ENCODE measurements around the gene STK10. TPM values are rescaled to one million over a fixed set of nuclear protein-coding genes. Genes with fewer than 3 reads are reported as not detected.

Gene STK10
- total RNA-seq, 2 experiments from 2014 or later = 91.2 to 92.1 TPM

- ChIA-PET CTCF (no interaction called here), POLR2A (no interaction called here)
Measured at GRCh38 chr5:172194985-172195774, 7.2 kb upstream of the STK10 start.

DNA sequence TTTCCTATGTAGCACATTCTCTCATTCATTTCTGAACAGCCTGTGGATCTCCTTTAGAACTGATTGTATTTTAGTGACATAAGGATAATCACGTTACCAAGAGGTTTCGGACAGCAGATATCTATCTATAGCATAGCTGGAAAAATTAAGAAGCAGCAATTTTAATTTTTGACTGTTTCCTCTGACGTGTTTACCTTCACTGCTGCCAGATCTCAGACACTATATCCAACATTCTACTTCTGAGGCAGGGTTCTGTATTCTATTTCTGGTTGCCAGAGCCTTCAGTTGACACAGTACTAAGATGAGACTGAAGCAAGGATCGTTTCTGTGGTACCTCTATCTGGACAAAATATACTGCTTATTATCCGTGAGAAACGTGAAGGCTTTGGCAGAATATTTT, 5.8 kb upstream of the STK10 start, which contains the start of gene EFCAB9:
TSS of gene EFCAB9 (plus strand) at position 301 of the 400 bp plus-strand sequence. CDS start at position 302, 1 bp downstream.
- POLR2A ChIA-PET = no interaction called here

GRCh38 chr5:172189693-172190296, 1.8 kb upstream of the STK10 start:
- ChIA-PET POLR2A (no interaction called here), CTCF (interaction anchor here (0.5 to 5.9 kb wide), 7 partner anchors 11 to 133 kb away, joined by 3 to 56 read pairs (median 9); no protein-coding TSS in a partner anchor)

More for the DNA sequence above, 5.8 kb upstream of the STK10 start, which contains the start of gene EFCAB9:
- CTCF ChIA-PET = no interaction called here

DNA sequence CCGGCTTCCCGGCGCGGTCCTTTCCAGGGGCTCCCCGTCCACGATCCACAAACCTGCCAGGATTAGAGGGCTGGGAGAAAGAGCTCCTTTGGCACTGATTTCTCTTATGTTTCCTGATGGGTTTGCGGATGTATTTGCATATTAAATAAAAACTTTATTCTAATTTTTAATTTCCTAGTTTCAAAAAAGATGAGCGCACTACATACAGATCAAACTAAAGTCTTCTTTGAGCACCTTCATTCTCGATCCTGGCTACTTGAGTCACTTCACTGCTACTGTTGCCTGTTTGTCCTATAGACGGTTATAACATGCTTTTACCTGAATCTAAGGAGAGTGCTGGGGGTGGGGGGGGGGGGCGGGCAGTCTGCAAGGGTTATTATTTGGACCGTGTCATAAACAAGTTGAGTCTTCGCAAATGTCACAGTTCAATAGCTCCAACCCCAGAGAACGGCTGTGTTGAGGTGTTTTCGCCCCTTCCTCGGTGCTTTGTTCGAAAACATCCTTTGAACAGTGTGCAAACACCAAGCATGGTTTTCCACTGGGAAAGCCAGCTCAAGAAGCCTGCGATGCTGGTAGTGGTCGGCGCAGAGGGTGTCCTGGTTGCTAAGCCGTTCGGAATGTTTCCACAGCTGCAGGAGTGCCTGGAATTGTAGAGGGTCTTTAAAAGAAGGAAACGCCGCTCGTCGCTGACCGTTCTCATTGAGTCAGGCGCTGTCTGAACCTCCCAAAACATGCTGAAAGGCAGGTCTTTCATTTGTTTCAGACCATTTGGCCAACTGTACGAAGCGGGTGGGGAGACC, 1.1 kb upstream of the STK10 start:
- POLR2A ChIA-PET = interaction anchor here (1.7 kb wide), 1 partner anchor 94 kb away, joined by 9 read pairs; the partner anchor contains the start of gene UBTD2
- CTCF ChIA-PET = interaction anchor here (0.5 to 5.9 kb wide), 23 partner anchors 9 to 277 kb away, joined by 3 to 56 read pairs (median 5); no protein-coding TSS in a partner anchor

DNA sequence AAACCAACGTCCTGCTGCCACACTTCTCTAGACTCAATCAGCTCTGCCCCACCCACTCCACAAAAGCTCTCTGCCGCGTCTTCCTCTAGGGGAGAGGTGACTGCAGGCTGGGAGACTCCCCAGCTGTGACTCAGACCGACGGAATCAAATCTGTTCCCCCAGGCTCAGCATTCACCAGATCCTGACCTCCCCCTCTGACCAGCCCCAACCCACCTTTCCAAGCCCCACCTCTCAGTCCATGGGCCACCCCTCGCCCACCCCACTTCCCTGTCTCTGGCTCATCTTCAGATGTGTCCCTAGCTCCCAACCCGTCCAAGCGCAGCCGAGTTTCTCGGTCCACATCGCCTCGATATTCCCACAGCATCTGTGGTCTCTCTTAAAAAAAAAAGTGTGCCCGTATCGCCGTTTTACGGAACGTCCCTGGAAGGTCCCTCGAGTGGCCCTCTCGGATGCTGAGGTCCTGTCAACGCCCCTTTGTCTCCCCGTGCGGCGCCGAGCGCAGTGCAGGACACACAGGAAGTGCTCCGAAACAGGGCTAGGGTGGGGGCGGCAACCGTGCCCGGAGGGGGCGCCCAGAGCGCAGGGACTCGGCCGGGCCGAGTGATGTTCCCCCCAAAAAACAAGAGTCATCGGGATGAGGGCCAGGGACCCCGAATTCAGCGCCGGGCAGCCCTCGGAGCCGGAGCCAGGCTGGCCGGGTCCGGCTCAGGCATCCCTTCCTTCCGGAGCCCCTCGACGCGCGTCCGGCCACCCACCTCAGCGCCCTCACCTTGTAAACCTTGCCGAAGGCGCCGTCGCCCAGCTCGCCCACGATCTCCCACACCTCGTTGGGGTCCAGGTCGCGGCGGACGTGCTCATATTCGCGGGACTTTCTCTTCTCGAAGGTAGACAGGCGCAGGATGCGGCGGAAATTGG, 649 bp downstream of the STK10 start:
- POLR2A ChIA-PET = interaction anchor here (0.7 to 3.6 kb wide), 8 partner anchors 9 to 181 kb away, joined by 3 to 50 read pairs (median 8); partner anchors contain the start of genes FBXW11 and UBTD2
- CTCF ChIA-PET = interaction anchor here (0.9 to 5.9 kb wide), 12 partner anchors 8 to 275 kb away, joined by 3 to 56 read pairs (median 6); partner anchors contain the start of gene UBTD2

- CTCF ChIA-PET = interaction anchor here (0.7 to 5.9 kb wide), 11 partner anchors 7 to 119 kb away, joined by 3 to 56 read pairs (median 6); partner anchors contain the start of gene UBTD2
Measured at GRCh38 chr5:172186114-172186695, 1.8 kb downstream of the STK10 start.

GRCh38 chr5:172185096-172185461, 2.9 kb downstream of the STK10 start:
- CTCF ChIA-PET = interaction anchor here (1.5 to 5.9 kb wide), 3 partner anchors 10 to 78 kb away, joined by 3 to 56 read pairs (median 20); no protein-coding TSS in a partner anchor
- POLR2A ChIA-PET = interaction anchor here (1.0 to 3.6 kb wide), 3 partner anchors 10 to 74 kb away, joined by 4 to 50 read pairs (median 18); no protein-coding TSS in a partner anchor

More at GRCh38 chr5:172186114-172186695, 1.8 kb downstream of the STK10 start:
- POLR2A ChIA-PET = interaction anchor here (0.6 to 3.6 kb wide), 6 partner anchors 8 to 877 kb away, joined by 5 to 50 read pairs (median 11); partner anchors contain the start of gene FBXW11

DNA sequence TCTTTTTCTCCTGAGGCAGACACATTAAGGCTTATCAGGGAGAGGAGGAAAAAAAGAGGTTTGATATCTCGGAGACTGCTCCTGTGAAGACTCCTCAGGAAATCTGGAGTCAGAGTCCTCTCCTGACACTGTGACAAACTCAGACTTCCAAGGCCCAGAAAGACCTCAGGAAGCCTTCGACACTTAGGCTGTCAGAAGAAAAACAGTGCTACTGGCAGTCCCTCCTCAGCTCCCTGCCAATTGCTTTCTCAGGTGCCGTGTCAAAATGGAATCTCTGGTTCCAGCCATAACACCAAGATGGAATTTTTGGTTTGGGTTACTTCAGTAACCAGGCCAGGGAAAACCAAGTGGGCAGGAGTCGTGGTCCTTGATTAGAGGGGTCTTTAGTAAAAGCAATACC, 4.1 kb downstream of the STK10 start:
- ChIA-PET POLR2A (interaction anchor here (2.3 kb wide), 1 partner anchor 10 kb away, joined by 18 read pairs; no protein-coding TSS in a partner anchor), CTCF (interaction anchor here (0.6 to 2.9 kb wide), 6 partner anchors 9 to 99 kb away, joined by 3 to 20 read pairs (median 3); no protein-coding TSS in a partner anchor)

GRCh38 chr5:172182291-172182690, 5.7 kb downstream of the STK10 start:
- POLR2A ChIA-PET = no interaction called here
- CTCF ChIA-PET = interaction anchor here (0.6 to 2.9 kb wide), 6 partner anchors 8 to 183 kb away, joined by 3 to 20 read pairs (median 4); no protein-coding TSS in a partner anchor

GRCh38 chr5:172180936-172181335, 7.1 kb downstream of the STK10 start:
- CTCF ChIA-PET = interaction anchor here (1.6 kb wide), 1 partner anchor 75 kb away, joined by 5 read pairs; no protein-coding TSS in a partner anchor

GRCh38 chr5:172178991-172179989, 8.7 kb downstream of the STK10 start:
- POLR2A ChIA-PET = interaction anchor here (0.9 to 1.5 kb wide), 4 partner anchors 8 to 173 kb away, joined by 3 to 6 read pairs (median 5); no protein-coding TSS in a partner anchor

More at GRCh38 chr5:172180936-172181335, 7.1 kb downstream of the STK10 start:
- POLR2A ChIA-PET = interaction anchor here (0.6 kb wide), 1 partner anchor 1962 kb away, joined by 3 read pairs; no protein-coding TSS in a partner anchor

GRCh38 chr5:172178301-172178987, 9.6 kb downstream of the STK10 start:
- POLR2A ChIA-PET = interaction anchor here (0.9 to 1.5 kb wide), 3 partner anchors 9 to 173 kb away, joined by 3 to 6 read pairs (median 4); no protein-coding TSS in a partner anchor

More at GRCh38 chr5:172178991-172179989, 8.7 kb downstream of the STK10 start:
- CTCF ChIA-PET = interaction anchor here (0.8 to 2.6 kb wide), 7 partner anchors 8 to 73 kb away, joined by 3 to 18 read pairs (median 4); partner anchors contain the start of gene STK10

DNA sequence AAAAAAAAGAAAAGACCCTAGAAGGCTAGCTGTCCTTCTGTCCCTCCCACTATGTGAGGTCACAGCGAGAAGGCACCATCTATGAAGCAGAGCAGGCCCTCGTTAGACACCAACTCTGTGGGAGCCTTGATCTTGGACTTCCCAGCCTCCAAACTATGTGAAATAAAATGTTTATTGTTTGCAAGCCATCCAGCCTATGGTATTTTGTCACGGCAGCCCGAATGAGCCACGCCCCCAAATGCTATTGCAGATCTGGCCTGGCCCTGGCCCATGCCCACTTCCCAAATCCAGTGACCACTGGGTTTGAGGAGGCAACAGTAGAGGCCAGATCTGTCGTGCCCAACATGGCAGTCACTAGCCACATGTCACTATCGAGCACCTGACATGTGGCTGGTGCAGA, 10.8 kb downstream of the STK10 start:
- ChIA-PET POLR2A (interaction anchor here (0.7 to 5.1 kb wide), 3 partner anchors 10 to 173 kb away, joined by 5 to 50 read pairs (median 31); partner anchors contain the start of gene STK10), CTCF (interaction anchor here (0.6 to 4.9 kb wide), 3 partner anchors 7 to 103 kb away, joined by 3 to 53 read pairs (median 20); partner anchors contain the start of gene STK10)

More at GRCh38 chr5:172178301-172178987, 9.6 kb downstream of the STK10 start:
- CTCF ChIA-PET = interaction anchor here (0.8 to 2.6 kb wide), 5 partner anchors 9 to 72 kb away, joined by 3 to 18 read pairs (median 4); partner anchors contain the start of gene STK10

DNA sequence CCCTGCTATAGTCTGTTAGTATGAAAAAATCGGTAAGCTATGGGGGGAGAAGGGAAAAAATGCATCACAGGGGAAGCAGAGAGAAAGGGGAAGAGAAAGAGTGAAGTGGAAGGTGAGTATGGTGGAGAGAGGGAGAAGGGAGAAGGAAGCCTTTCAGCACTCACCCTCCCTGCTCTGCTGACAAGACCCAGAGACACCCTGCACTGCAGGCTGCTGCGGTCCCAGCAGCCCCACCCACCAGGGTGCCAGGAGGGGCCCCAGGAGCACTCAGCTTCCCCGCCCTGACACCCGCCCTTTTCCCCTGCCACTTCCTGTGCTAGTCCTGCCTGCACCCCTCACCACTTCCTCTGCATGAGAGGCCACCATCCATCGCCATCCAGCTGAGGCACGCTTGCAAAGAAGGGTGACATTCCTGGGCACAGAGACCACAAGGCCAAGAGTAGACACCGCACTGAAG, 12.7 kb downstream of the STK10 start:
- POLR2A ChIA-PET = interaction anchor here (1.2 to 5.1 kb wide), 8 partner anchors 8 to 787 kb away, joined by 3 to 50 read pairs (median 9); partner anchors contain the start of genes FBXW11, NPM1 and STK10
- CTCF ChIA-PET = interaction anchor here (1.2 to 4.9 kb wide), 8 partner anchors 9 to 108 kb away, joined by 4 to 53 read pairs (median 6); partner anchors contain the start of gene STK10

Measured in activated CD8-positive, alpha-beta memory T cell treated with anti-CD3 and anti-CD28 coated beads for 36 hours (primary cell).